HG02981 (cell line): ENCODE results near the gene MMUT.
"Not testable (repeated sequence)": the region's sequence is repeated elsewhere in the genome, so short reads cannot be mapped to it uniquely, and the experiment has no call there.

Experiments
- ATAC-seq: cut with Tn5 transposase; IDR thresholded peaks from one replicate; pipeline ENCODE4 v1.9.1; 2021; ENCODE audit warnings: mild to moderate bottlenecking, moderate library complexity; ENCODE audit not compliant: unreplicated experiment

The MMUT gene

GRCh38 chr6:49430187-49430586, 32.9 kb downstream of the MMUT start:
- ATAC-seq = no peak

- ATAC-seq = no peak
Observed at GRCh38 chr6:49423817-49424216, 39.2 kb downstream of the MMUT start.

- ATAC-seq = no peak
Observed at GRCh38 chr6:49416195-49416594, 46.9 kb downstream of the MMUT start.

- no peak for ATAC-seq
Observed at GRCh38 chr6:49415358-49415757, 47.7 kb downstream of the MMUT start.

- ATAC-seq = no peak
Observed at GRCh38 chr6:49410564-49410963, 52.5 kb downstream of the MMUT start.

GRCh38 chr6:49409951-49410542, 53.0 kb downstream of the MMUT start:
- peak; percentile 93 for ATAC-seq

GRCh38 chr6:49406250-49406970, 56.6 kb downstream of the MMUT start:
- ATAC-seq = no peak

- ATAC-seq = no peak
Observed at GRCh38 chr6:49401063-49401462, 62.0 kb downstream of the MMUT start.

- ATAC-seq = not testable (repeated sequence)
Observed at GRCh38 chr6:49386667-49387508, 76.2 kb downstream of the MMUT start.

GRCh38 chr6:49384904-49385303, 78.1 kb downstream of the MMUT start:
- no peak for ATAC-seq
